Measurements from ENCODE around the gene TVP23A.

Gene TVP23A

DNA sequence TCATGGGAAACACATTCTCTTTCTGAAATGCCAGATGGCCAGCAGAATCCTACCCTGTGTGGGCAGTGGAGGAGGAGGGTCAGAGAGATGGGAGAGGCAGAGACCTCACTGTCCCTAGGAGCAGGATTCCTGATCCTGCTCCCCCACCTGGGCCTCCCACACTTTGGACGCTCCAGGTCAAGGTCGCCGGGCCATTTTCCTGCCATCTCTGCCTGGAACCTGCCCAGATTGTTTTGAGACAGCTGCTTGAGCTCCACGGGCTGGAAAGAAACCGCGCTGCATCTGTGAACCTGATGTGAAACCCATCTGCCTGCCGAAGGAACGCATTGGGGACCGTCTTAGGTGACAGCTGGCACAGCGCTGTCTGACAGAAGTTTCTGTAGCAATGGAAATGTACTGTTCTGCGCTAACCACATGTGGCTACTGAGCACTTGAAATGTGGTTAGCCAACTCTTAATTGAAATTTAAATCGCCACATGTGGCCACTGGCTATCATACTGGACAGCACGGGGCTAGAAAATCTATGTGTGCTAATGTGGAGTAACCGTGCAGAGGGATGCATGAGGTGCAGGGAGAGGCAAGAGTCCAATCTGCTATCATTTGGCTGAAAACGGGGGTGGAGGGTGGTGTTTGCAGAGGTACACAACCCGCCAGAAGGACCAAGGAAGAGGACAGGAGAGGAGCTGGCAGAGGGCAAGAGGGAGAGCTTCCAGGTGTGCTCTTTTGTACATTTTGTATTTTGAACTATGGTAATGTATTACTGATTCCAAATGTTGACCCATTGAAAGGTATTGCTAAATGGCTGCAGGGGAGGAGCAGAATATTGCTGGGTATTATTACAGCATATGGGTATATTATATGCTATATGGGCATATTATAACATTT, 90.3 kb downstream of the TVP23A start:
- peak; percentile 48 for DNase-seq (ENCODE audit: insufficient read length, low spot score)
- TF ChIP-seq SPI1 (IDR thresholded peaks at IDR 0.05; ENCODE audit: low read depth, low read length) (no peak), POLR2A (IDR thresholded peaks at IDR 0.05; ENCODE audit: low read depth, low read length) (no peak)

More for the DNA sequence above, 90.3 kb downstream of the TVP23A start:
- peak; percentile 51 for FAIRE-seq
